ENCODE measurements around the gene HIVEP2.

- no peak for TF ChIP-seq POLR2A (IDR thresholded peaks at IDR 0.05; ENCODE audit: low read length)
- no peak for TF ChIP-seq GATA1 (IDR thresholded peaks at IDR 0.05; ENCODE audit: low read depth, low read length)
These were observed 96.8 kb downstream of the HIVEP2 start for GRCh38 chr6:142848156-142848555.

Data from erythroblast (primary cell).